ENCODE data around the gene TRIM32. TPM values are rescaled to one million over a fixed set of nuclear protein-coding genes. Genes with fewer than 3 reads are reported as not detected.

Gene TRIM32
- total RNA-seq, 1 experiment from 2014 or later: 23.2 TPM

- no TSS peak for BruUV-seq (replicated peaks)
- intact Hi-C loops (cut with micrococcal nuclease): no loop called here
- peaks cover 90% of the 10 kb centered on the region for H3K79me2 ChIP-seq (ENCODE audit: insufficient read depth, low read length)
These were observed 4.5 kb downstream of the TRIM32 start for GRCh38 chr9:116691607-116692006.

More at GRCh38 chr9:116691607-116692006, 4.5 kb downstream of the TRIM32 start:
- H3K27ac ChIP-seq (ENCODE audit: low read depth, low read length): no peak overlapping the region
- no peaks in the 10 kb centered on the region for H3K9me3 ChIP-seq (ENCODE audit: control insufficient read depth in 1 of 2, insufficient read depth in 1 of 2, low read depth in 1 of 2, low read length in 2 of 2)
- H3K27me3 ChIP-seq (ENCODE audit: insufficient read depth, low read length): no peaks in the 10 kb centered on the region
- no peak for DNase-seq (ENCODE audit: low read depth, low spot score)
- no peak for ATAC-seq
- TF ChIP-seq SP1 (IDR thresholded peaks at IDR 0.05; ENCODE audit: low read depth) (no peak), MAX (IDR thresholded peaks at IDR 0.05) (no peak), RAD21 (IDR thresholded peaks at IDR 0.05; ENCODE audit: low read depth) (no peak), FOSL1 (IDR thresholded peaks at IDR 0.05; ENCODE audit: low read depth) (no peak), JUND (IDR thresholded peaks at IDR 0.05) (no peak), ZNF274 (IDR thresholded peaks at IDR 0.05; ENCODE audit: low read depth, low read length) (no peak), REST (IDR thresholded peaks at IDR 0.05; ENCODE audit: low read depth) (no peak), ATF3 (IDR thresholded peaks at IDR 0.05) (no peak), EZH2 (IDR thresholded peaks at IDR 0.05) (no peak), EGR1 (IDR thresholded peaks at IDR 0.05; ENCODE audit: low read depth) (no peak), CEBPB (IDR thresholded peaks at IDR 0.05; ENCODE audit: low read depth) (no peak), SRF (IDR thresholded peaks at IDR 0.05; ENCODE audit: low read depth) (no peak), EZH2phosphoT487 (IDR thresholded peaks at IDR 0.05; ENCODE audit: borderline replicate concordance) (no peak), ZFX (IDR thresholded peaks at IDR 0.05) (no peak), POLR2AphosphoS5 (IDR thresholded peaks at IDR 0.05; ENCODE audit: low read depth, low read length) (no peak), SIN3A (IDR thresholded peaks at IDR 0.05; ENCODE audit: low read depth) (no peak), ELF1 (IDR thresholded peaks at IDR 0.05; ENCODE audit: borderline replicate concordance, low read depth) (no peak)
- TF ChIP-seq, protein P1, sequence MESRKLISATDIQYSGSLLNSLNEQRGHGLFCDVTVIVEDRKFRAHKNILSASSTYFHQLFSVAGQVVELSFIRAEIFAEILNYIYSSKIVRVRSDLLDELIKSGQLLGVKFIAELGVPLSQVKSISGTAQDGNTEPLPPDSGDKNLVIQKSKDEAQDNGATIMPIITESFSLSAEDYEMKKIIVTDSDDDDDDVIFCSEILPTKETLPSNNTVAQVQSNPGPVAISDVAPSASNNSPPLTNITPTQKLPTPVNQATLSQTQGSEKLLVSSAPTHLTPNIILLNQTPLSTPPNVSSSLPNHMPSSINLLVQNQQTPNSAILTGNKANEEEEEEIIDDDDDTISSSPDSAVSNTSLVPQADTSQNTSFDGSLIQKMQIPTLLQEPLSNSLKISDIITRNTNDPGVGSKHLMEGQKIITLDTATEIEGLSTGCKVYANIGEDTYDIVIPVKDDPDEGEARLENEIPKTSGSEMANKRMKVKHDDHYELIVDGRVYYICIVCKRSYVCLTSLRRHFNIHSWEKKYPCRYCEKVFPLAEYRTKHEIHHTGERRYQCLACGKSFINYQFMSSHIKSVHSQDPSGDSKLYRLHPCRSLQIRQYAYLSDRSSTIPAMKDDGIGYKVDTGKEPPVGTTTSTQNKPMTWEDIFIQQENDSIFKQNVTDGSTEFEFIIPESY (IDR thresholded peaks at IDR 0.05; ENCODE audit: extremely low read depth, insufficient replicate concordance, low read length): no peak
- no peak overlapping the region for H3K9ac ChIP-seq (ENCODE audit: low read length)
- no peak overlapping the region for H2AFZ ChIP-seq (ENCODE audit: low read depth, low read length, poor library complexity, severe bottlenecking)
- H3K9me2 ChIP-seq (ENCODE audit: insufficient read depth): no peaks in the 10 kb centered on the region
- H3K4me2 ChIP-seq (ENCODE audit: low read length): no peak overlapping the region
- ChIA-PET RAD21 (ENCODE audit: low non-redundant PET in 1 of 2, low total read pairs in 2 of 2, uncharacterized antibody in 2 of 2, unreplicated experiment in 2 of 2) (no interaction called here), CTCF (no interaction called here), POLR2A (no interaction called here)
- 0 out of 2 replicates have a peak, but pooled peaks cover 6% of the 10 kb centered on the region for H4K20me1 ChIP-seq (ENCODE audit: insufficient read depth)
- no peak overlapping the region for H3K4me3 ChIP-seq (replicated peaks in 1 of 2; ENCODE audit: low read depth in 1 of 2, low read length in 2 of 2)
- H3K36me3 ChIP-seq (ENCODE audit: control insufficient read depth in 1 of 2, insufficient read depth in 2 of 2, low read length in 2 of 2): no peaks in the 10 kb centered on the region
- H3K4me1 ChIP-seq (ENCODE audit: control insufficient read depth in 1 of 2, insufficient read depth in 2 of 2, low read length in 2 of 2): peaks cover 0 to 14% of the 10 kb centered on the region in 2 experiments; a peak in 2 of 4 replicates
